GM21825 (cell line): ENCODE results near the gene DLG1.

Experiments used
- ATAC-seq: cut with Tn5 transposase; IDR thresholded peaks from one replicate; pipeline ENCODE4 v1.9.1; 2021; ENCODE audit warnings: mild to moderate bottlenecking, moderate library complexity; ENCODE audit not compliant: unreplicated experiment

DLG1 gene

GRCh38 chr3:197253238-197253947 lies 45.0 kb downstream of the DLG1 start:
- ATAC-seq, result no peak

- no peak for ATAC-seq
These were observed 48.9 kb downstream of the DLG1 start for GRCh38 chr3:197249542-197249941.

GRCh38 chr3:197248341-197248740 lies 50.1 kb downstream of the DLG1 start:
- no peak for ATAC-seq

GRCh38 chr3:197244751-197245150 lies 53.7 kb downstream of the DLG1 start:
- ATAC-seq, result no peak

- ATAC-seq, result no peak
These were observed 55.5 kb downstream of the DLG1 start for GRCh38 chr3:197242784-197243432.

GRCh38 chr3:197241173-197241572 lies 57.2 kb downstream of the DLG1 start:
- ATAC-seq, result no peak

GRCh38 chr3:197239857-197240256 lies 58.6 kb downstream of the DLG1 start:
- no peak for ATAC-seq

- ATAC-seq, result peak; percentile 59
These were observed 59.6 kb downstream of the DLG1 start for GRCh38 chr3:197238842-197239241.

- ATAC-seq, result no peak
These were observed 60.5 kb downstream of the DLG1 start for GRCh38 chr3:197237897-197238296.

- ATAC-seq, result no peak
These were observed 62.0 kb downstream of the DLG1 start for GRCh38 chr3:197236362-197236761.

GRCh38 chr3:197234947-197235914 lies 63.2 kb downstream of the DLG1 start:
- no peak for ATAC-seq

- ATAC-seq, result no peak
These were observed 67.1 kb downstream of the DLG1 start for GRCh38 chr3:197231321-197231720.

GRCh38 chr3:197229836-197230235 lies 68.6 kb downstream of the DLG1 start:
- ATAC-seq, result no peak

- no peak for ATAC-seq
These were observed 69.2 kb downstream of the DLG1 start for GRCh38 chr3:197229178-197229577.

- no peak for ATAC-seq
These were observed 70.4 kb downstream of the DLG1 start for GRCh38 chr3:197227780-197228574.

GRCh38 chr3:197226179-197226578 lies 72.2 kb downstream of the DLG1 start:
- ATAC-seq, result no peak

- no peak for ATAC-seq
These were observed 72.8 kb downstream of the DLG1 start for GRCh38 chr3:197225579-197225978.

GRCh38 chr3:197224034-197224444 lies 74.4 kb downstream of the DLG1 start:
- no peak for ATAC-seq

- no peak for ATAC-seq
These were observed 75.5 kb downstream of the DLG1 start for GRCh38 chr3:197222937-197223370.

- no peak for ATAC-seq
These were observed 78.8 kb downstream of the DLG1 start for GRCh38 chr3:197219619-197220018.

GRCh38 chr3:197218210-197218609 lies 80.2 kb downstream of the DLG1 start:
- ATAC-seq, result no peak
